Measurements from ENCODE around the gene TMED6. TPM values are rescaled to one million over a fixed set of nuclear protein-coding genes. Genes with fewer than 3 reads are reported as not detected.
A peak's percentile ranks its signal among the peaks of the same experiment; 100 is the strongest.

TMED6 gene
- total RNA-seq, 4 donors from 2014 or later, result not detected

- Histone ChIP-seq H3K36me3 (peaks cover 0 to 64% (median 5%) of the 10 kb centered on the region in 3 donors), H3K4me1 (peaks cover under 1 to 11% (median 2%) of the 10 kb centered on the region in 3 donors), H3K4me3 (no peak overlapping the region), H3K9me3 (no peaks in the 10 kb centered on the region), H3K27ac (no peak overlapping the region), H3K27me3 (no peaks in the 10 kb centered on the region)
- no peak for TF ChIP-seq POLR2A (IDR thresholded peaks at IDR 0.05)
- TF ChIP-seq CTCF (IDR thresholded peaks at IDR 0.05), result no peak
- intact Hi-C loops (cut with DNase I), result no loop called here
- DNase-seq, result no peak
- WGBS, 2 donors, result 47 to 74% methylated on average over 4 of the region's 4 CpGs
Observed at GRCh38 chr16:69345923-69346322, 5.7 kb downstream of the TMED6 start.

DNA sequence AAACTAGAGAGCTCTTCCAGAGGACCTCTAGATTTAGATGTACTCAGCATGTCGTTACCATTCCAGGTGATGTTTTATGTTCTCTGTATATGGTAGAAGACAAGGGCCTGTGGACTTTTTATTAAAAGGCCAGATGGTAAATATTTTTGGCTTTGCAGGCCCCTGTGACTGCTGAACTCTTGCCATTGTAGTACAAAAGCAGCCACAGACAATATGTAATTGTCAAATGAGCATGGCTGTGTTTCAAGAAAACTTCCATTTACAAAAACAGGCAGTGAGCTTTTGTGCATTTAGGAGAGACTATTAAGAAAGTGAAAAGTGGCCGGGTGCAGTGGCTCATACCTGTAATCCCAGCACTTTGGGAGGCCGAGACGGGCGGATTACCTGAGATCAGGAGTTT is 7.4 kb downstream of the TMED6 start:
- DNase-seq, result no peak
- TF ChIP-seq CTCF (IDR thresholded peaks at IDR 0.05), result no peak
- no peak for TF ChIP-seq POLR2A (IDR thresholded peaks at IDR 0.05)
- no peaks in the 10 kb centered on the region for H3K9me3 ChIP-seq
- WGBS, 2 donors, result 96 to 98% methylated on average over 5 of the region's 5 CpGs
- H3K4me3 ChIP-seq, result no peak overlapping the region
- peaks cover 9 to 22% (median 10%) of the 10 kb centered on the region in 3 donors for H3K4me1 ChIP-seq
- no peaks in the 10 kb centered on the region for H3K27me3 ChIP-seq
- H3K36me3 ChIP-seq, result peaks cover 0 to 52% (median 5%) of the 10 kb centered on the region in 3 donors
- H3K27ac ChIP-seq, result no peak overlapping the region
- intact Hi-C loops (cut with DNase I), result no loop called here

GRCh38 chr16:69340095-69340644 is 11.4 kb downstream of the TMED6 start:
- Histone ChIP-seq H3K27me3 (no peaks in the 10 kb centered on the region), H3K4me3 (peak overlapping the region; percentile 70 to 93 (median 84)), H3K27ac (peak overlapping the region; percentile 85 to 92 (median 89)), H3K4me1 (peaks cover 17 to 43% (median 24%) of the 10 kb centered on the region in 3 donors), H3K9me3 (no peaks in the 10 kb centered on the region), H3K36me3 (peaks cover 0 to 61% (median 9%) of the 10 kb centered on the region in 3 donors)
- DNase-seq, result no peak
- 8 to 16% methylated on average over 5 to 15 of the region's 16 CpGs for WGBS, 2 donors
- intact Hi-C loops (cut with DNase I), result no loop called here
- TF ChIP-seq CTCF (IDR thresholded peaks at IDR 0.05) (no peak), POLR2A (IDR thresholded peaks at IDR 0.05) (no peak)

- WGBS, 2 donors, result 0% methylated on average over 6 to 31 of the region's 77 CpGs
- Histone ChIP-seq H3K4me1 (peaks cover 17 to 43% (median 24%) of the 10 kb centered on the region in 3 donors), H3K9me3 (no peaks in the 10 kb centered on the region), H3K27ac (peak within 1 kb of the TSS; percentile 85 to 92 (median 89)), H3K27me3 (no peaks in the 10 kb centered on the region), H3K4me3 (peak within 1 kb of the TSS; percentile 70 to 93 (median 84)), H3K36me3 (peaks cover 0 to 61% (median 16%) of the 10 kb centered on the region in 3 donors)
- peak; percentile 77 for DNase-seq
- intact Hi-C loops (cut with DNase I), result no loop called here
- TF ChIP-seq POLR2A (IDR thresholded peaks at IDR 0.05) (peak in 3 of 4 donors; percentile 52 to 65 (median 53)), CTCF (IDR thresholded peaks at IDR 0.05) (peak; percentile 70 to 96 (median 91))
Observed at GRCh38 chr16:69339289-69340094, 12.1 kb downstream of the TMED6 start, which contains the start of the genes COG8 and NIP7. Gene COG8, minus strand, starts transcription at chr16:69339564. Its CDS starts 12 bp downstream, at chr16:69339552. Gene NIP7, plus strand, starts transcription at chr16:69339772. Its CDS starts 58 bp downstream, at chr16:69339830.
